Naive B cell (primary cell): Measurements from ENCODE around the gene F5. TPM values are rescaled to one million over a fixed set of nuclear protein-coding genes. Genes with fewer than 3 reads are reported as not detected.
A peak's percentile ranks its signal among the peaks of the same experiment; 100 is the strongest.

Experiments used
- ATAC-seq, 2 donors: fragments of 150-1000 bp; cut with Tn5 transposase; 2 replicates each; pipeline ENCODE4 v1.10.0; 2021; ENCODE audit warnings: low read depth in 2 of 2, mild to moderate bottlenecking in 2 of 2, moderate library complexity in 2 of 2
- DNase-seq: peaks from one replicate; pipeline ENCODE4 v3.0.0; 2022
- H3K27ac Mint-ChIP-seq, 6 donors: one replicate each; pipeline ENCODE4 v1.8.0; 2020 to 2022; ENCODE audit warnings: mild to moderate bottlenecking in 6 of 6, mixed read lengths in 6 of 6, moderate library complexity in 5 of 6, inconsistent platforms in 2 of 6
- H3K27me3 Mint-ChIP-seq, 3 donors: one replicate each; pipeline ENCODE4 v1.8.0; 2021 to 2022; ENCODE audit warnings: mixed read lengths in 3 of 3, mild to moderate bottlenecking in 1 of 3
- H3K36me3 Mint-ChIP-seq, 2 donors: one replicate each; pipeline ENCODE4 v1.8.0; 2020 to 2022; ENCODE audit warnings: mixed read lengths in 2 of 2, inconsistent platforms in 1 of 2, mild to moderate bottlenecking in 1 of 2
- H3K4me1 Mint-ChIP-seq, 3 donors: one replicate each; pipeline ENCODE4 v1.8.0; 2020 to 2022; ENCODE audit warnings: mixed read lengths in 3 of 3, inconsistent platforms in 1 of 3, mild to moderate bottlenecking in 1 of 3, moderate library complexity in 1 of 3
- H3K4me3 Mint-ChIP-seq, 8 donors: one replicate each; pipeline ENCODE4 v1.8.0; 2020 to 2022; ENCODE audit warnings: mild to moderate bottlenecking in 8 of 8, mixed read lengths in 8 of 8, moderate library complexity in 8 of 8, inconsistent platforms in 2 of 8
- H3K9me3 Mint-ChIP-seq, 7 donors: one replicate each; pipeline ENCODE4 v1.8.0; 2020 to 2022; ENCODE audit warnings: mixed read lengths in 7 of 7, mild to moderate bottlenecking in 5 of 7, inconsistent platforms in 2 of 7, moderate library complexity in 1 of 7
- polyA plus RNA-seq, 6 donors: library from polyadenylated mRNA; unstranded; fragments of 300-500 nt; fragmentation: Illumina TruSeq; gene quantifications; one replicate each; pipeline ENCODE4 v1.2.3, GENCODE V29; 2021; ENCODE audit warnings: low read depth in 6 of 6

The F5 gene
- under 1 TPM in 1 of 6 donors, not detected in 5; 0.06 TPM for polyA plus RNA-seq

GRCh38 chr1:169586395-169587255, at the start of gene F5:
TSS of gene F5 (minus strand) at chr1:169586481. CDS start at chr1:169586386, 95 bp downstream.
- Mint-ChIP-seq H3K4me3 (peak within 1 kb of the TSS in 7 of 8 donors; percentile 20 to 73 (median 49)), H3K4me1 (peaks cover 4 to 8% (median 7%) of the 10 kb centered on the region in 3 donors), H3K36me3 (no peaks in the 10 kb centered on the region), H3K27ac (peak within 1 kb of the TSS in 1 of 6 donors; percentile 43), H3K9me3 (no peaks in the 10 kb centered on the region), H3K27me3 (peaks cover 13 to 24% (median 18%) of the 10 kb centered on the region in 3 donors)
- ATAC-seq, result peak; percentile 97 to 99
- peak; percentile 52 for DNase-seq

- Mint-ChIP-seq H3K27me3 (no peaks in the 10 kb centered on the region), H3K4me3 (no peak overlapping the region), H3K4me1 (peaks cover 3 to 8% (median 7%) of the 10 kb centered on the region in 3 donors), H3K27ac (no peak overlapping the region), H3K9me3 (peaks cover 7 to 57% (median 38%) of the 10 kb centered on the region in 7 donors), H3K36me3 (peaks cover 10 to 25% of the 10 kb centered on the region in 2 donors)
- no peak for DNase-seq
- no peak for ATAC-seq
Measured at GRCh38 chr1:169634877-169635276, 48.6 kb upstream of the F5 start.

DNA sequence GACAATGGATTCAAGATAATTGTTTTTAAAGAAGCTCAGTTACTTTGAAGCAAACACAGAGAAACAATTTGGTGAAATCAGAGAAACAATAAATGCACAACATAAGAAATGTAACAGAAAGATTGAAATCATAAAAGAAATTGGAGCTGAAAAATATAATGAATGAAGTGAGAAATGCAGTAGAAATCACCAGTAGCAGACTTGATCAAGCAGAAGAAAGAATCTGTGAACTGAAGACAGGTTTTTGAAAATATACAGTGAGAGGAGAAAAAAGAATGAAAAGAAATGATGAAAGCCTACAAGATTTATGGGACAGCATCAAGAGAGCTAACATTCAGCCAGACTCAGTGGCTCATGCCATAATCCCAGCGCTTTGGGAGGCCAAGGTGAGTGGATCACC, 47.9 kb upstream of the F5 start:
- no peaks in the 10 kb centered on the region for H3K27me3 Mint-ChIP-seq
- DNase-seq, result no peak
- ATAC-seq, result no peak
- peak overlapping the region in 1 of 8 donors; percentile 73 for H3K4me3 Mint-ChIP-seq
- peaks cover 10 to 25% of the 10 kb centered on the region in 2 donors for H3K36me3 Mint-ChIP-seq
- peaks cover 3 to 9% (median 8%) of the 10 kb centered on the region in 3 donors for H3K4me1 Mint-ChIP-seq
- H3K27ac Mint-ChIP-seq, result no peak overlapping the region
- H3K9me3 Mint-ChIP-seq, result peaks cover 7 to 52% (median 35%) of the 10 kb centered on the region in 7 donors

- peaks cover 8 to 21% (median 16%) of the 10 kb centered on the region in 3 donors for H3K4me1 Mint-ChIP-seq
- DNase-seq, result no peak
- peaks cover 7 to 43% (median 29%) of the 10 kb centered on the region in 7 donors for H3K9me3 Mint-ChIP-seq
- no peak for ATAC-seq
- H3K4me3 Mint-ChIP-seq, result no peak overlapping the region
- H3K36me3 Mint-ChIP-seq, result peaks cover 10 to 25% of the 10 kb centered on the region in 2 donors
- H3K27ac Mint-ChIP-seq, result peak overlapping the region in 2 of 6 donors; percentile 12 to 13
- H3K27me3 Mint-ChIP-seq, result no peaks in the 10 kb centered on the region
Measured at GRCh38 chr1:169631249-169631648, 45.0 kb upstream of the F5 start.

DNA sequence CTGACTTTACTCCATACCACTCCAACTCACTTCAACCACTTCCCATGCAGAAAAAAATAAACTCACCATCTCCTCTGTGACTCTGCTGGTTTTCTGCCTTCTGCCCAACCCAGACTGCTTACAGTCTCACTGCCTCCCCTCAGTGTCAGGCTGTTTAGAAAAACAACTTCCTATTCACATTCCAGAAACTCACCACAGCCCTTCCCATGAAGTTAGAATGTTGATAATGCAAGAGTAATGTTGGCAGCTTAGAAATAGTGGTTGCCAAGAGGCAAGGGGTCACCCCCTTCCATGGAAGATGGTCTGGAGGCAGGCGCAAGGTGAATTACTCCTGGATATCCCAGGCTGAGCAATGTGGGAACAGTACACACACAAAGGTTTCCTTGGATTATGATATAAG, 43.7 kb upstream of the F5 start, which contains the start of gene SELP:
SELP (minus strand) TSS at position 119 of the 400 bp plus-strand sequence; CDS start at position 69, 50 bp downstream.
- Mint-ChIP-seq H3K27ac (peak within 1 kb of the TSS in 3 of 6 donors; percentile 13 to 44 (median 44)), H3K4me3 (no peak within 1 kb of the TSS), H3K36me3 (peaks cover 6 to 30% of the 10 kb centered on the region in 2 donors), H3K4me1 (peaks cover 16 to 29% (median 23%) of the 10 kb centered on the region in 3 donors), H3K9me3 (peaks cover 11 to 30% (median 22%) of the 10 kb centered on the region in 7 donors), H3K27me3 (no peaks in the 10 kb centered on the region)
- no peak for ATAC-seq
- DNase-seq, result no peak

DNA sequence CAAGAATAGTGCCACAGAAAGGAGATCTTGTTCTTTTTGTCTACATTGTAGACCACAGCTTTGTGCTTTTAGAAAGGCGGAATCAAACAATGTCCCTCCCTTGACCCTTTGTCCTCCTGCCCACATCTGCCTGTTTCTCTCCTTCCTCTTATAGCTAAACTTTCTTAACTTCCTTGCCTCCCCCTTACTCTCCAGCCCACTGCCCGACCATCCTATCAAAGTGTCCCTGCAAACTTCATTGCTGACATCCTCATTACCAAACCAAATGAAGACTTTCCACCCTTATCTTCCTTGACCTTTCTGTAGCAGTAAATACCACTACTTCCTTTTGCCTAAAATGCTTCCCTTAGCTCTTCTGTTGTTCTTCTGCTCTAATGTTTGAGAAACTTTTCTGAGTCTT, 38.6 kb upstream of the F5 start:
- ATAC-seq, result no peak
- H3K27ac Mint-ChIP-seq, result peak overlapping the region in 2 of 6 donors; percentile 3 to 16
- DNase-seq, result no peak
- H3K4me1 Mint-ChIP-seq, result peaks cover 18 to 38% (median 26%) of the 10 kb centered on the region in 3 donors
- peaks cover 0 to 14% of the 10 kb centered on the region in 2 donors for H3K36me3 Mint-ChIP-seq
- H3K27me3 Mint-ChIP-seq, result no peaks in the 10 kb centered on the region
- H3K4me3 Mint-ChIP-seq, result no peak overlapping the region
- peaks cover 0 to 12% (median 0%) of the 10 kb centered on the region in 7 donors for H3K9me3 Mint-ChIP-seq

GRCh38 chr1:169624122-169624521, 37.8 kb upstream of the F5 start:
- Mint-ChIP-seq H3K4me1 (peaks cover 16 to 38% (median 26%) of the 10 kb centered on the region in 3 donors), H3K4me3 (no peak overlapping the region), H3K27me3 (no peaks in the 10 kb centered on the region), H3K36me3 (peaks cover 0 to 14% of the 10 kb centered on the region in 2 donors), H3K27ac (peak overlapping the region in 1 of 6 donors; percentile 53), H3K9me3 (peaks cover 0 to 12% (median 0%) of the 10 kb centered on the region in 7 donors)
- ATAC-seq (no peak), DNase-seq (no peak)

- Mint-ChIP-seq H3K4me3 (no peak overlapping the region), H3K36me3 (peaks cover 0 to 15% of the 10 kb centered on the region in 2 donors), H3K4me1 (peaks cover 14 to 38% (median 26%) of the 10 kb centered on the region in 3 donors), H3K9me3 (peaks cover 0 to 12% (median 0%) of the 10 kb centered on the region in 7 donors), H3K27me3 (no peaks in the 10 kb centered on the region), H3K27ac (no peak overlapping the region)
- ATAC-seq (no peak), DNase-seq (no peak)
Measured at GRCh38 chr1:169623132-169623926, 37.0 kb upstream of the F5 start.

DNA sequence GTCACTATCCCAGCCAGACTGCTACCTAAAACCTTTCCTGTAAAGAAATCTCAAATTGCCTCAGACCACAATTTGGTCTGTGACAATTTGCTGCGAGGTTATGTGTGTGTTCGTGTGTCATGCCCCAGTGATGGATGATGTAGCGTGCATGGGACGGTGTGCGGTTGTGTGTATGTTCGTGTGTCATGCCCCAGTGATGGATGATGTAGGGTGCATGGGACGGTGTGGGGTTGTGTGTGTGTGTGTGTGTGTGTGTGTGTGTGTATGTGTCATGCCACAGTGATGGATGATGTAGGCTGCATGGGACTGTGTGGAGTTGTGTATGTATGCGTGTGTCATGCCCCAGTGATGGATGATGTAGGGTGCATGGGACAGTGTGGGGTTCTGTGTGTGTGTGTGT, 34.3 kb upstream of the F5 start:
- H3K9me3 Mint-ChIP-seq, result peaks cover 0 to 7% (median 0%) of the 10 kb centered on the region in 7 donors
- peaks cover 2 to 17% of the 10 kb centered on the region in 2 donors for H3K36me3 Mint-ChIP-seq
- H3K27me3 Mint-ChIP-seq, result no peaks in the 10 kb centered on the region
- H3K4me3 Mint-ChIP-seq, result peak overlapping the region in 1 of 8 donors; percentile 30
- H3K4me1 Mint-ChIP-seq, result peaks cover 7 to 24% (median 19%) of the 10 kb centered on the region in 3 donors
- DNase-seq (no peak), ATAC-seq (no peak)
- no peak overlapping the region for H3K27ac Mint-ChIP-seq

- H3K9me3 Mint-ChIP-seq, result peaks cover 0 to 7% (median 0%) of the 10 kb centered on the region in 7 donors
- H3K4me1 Mint-ChIP-seq, result peaks cover 5 to 19% (median 15%) of the 10 kb centered on the region in 3 donors
- no peaks in the 10 kb centered on the region for H3K27me3 Mint-ChIP-seq
- H3K36me3 Mint-ChIP-seq, result peaks cover 4 to 17% of the 10 kb centered on the region in 2 donors
- ATAC-seq, result no peak
- no peak for DNase-seq
- H3K27ac Mint-ChIP-seq, result no peak overlapping the region
- H3K4me3 Mint-ChIP-seq, result no peak overlapping the region
Measured at GRCh38 chr1:169618367-169618766, 32.1 kb upstream of the F5 start.

DNA sequence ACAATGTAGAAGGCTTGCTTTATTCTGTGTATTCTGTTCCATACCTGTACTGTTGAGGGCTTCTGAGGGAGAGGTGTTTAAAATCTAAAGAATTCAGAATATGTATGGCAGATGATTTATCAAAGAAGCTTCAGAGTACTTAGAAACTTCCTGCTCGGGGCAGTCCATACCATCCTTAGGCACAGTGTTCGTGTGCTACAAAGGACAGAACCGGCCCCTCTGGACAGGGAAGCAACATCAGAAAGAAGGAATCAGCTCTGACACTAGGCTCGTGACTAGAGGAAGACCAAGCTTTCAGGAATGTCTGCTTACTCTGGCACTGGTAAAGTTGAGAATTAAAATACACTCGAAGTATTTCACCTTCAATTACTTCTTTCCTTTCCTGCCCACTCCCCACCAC, 29.5 kb upstream of the F5 start:
- peaks cover 5 to 14% (median 14%) of the 10 kb centered on the region in 3 donors for H3K4me1 Mint-ChIP-seq
- DNase-seq (no peak), ATAC-seq (no peak)
- H3K27me3 Mint-ChIP-seq, result no peaks in the 10 kb centered on the region
- H3K27ac Mint-ChIP-seq, result no peak overlapping the region
- H3K36me3 Mint-ChIP-seq, result peaks cover 7 to 15% of the 10 kb centered on the region in 2 donors
- peaks cover 0 to 4% (median 0%) of the 10 kb centered on the region in 7 donors for H3K9me3 Mint-ChIP-seq
- H3K4me3 Mint-ChIP-seq, result no peak overlapping the region

DNA sequence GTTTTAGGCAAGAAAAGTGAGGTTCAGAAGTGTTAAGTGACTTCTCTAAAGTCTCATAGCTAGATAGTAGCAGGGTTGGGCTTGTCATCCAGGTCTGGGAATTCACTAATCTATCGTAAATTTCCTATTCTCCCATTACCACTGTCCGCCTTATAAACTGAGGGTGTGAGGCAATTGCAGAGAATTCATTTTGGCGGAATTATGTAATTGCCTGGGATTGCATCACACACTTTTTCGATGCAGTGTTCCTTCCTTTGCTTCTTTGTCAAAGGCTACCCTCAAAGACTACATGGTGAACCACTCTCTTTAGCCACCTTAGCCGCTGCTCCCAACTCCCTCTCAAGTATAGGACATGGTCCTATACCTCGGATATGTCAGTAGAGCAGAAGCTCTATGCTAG, 24.6 kb upstream of the F5 start:
- Mint-ChIP-seq H3K4me1 (peaks cover 17 to 32% (median 21%) of the 10 kb centered on the region in 3 donors), H3K27ac (no peak overlapping the region), H3K4me3 (peak overlapping the region in 1 of 8 donors; percentile 3), H3K36me3 (peaks cover 0 to 7% of the 10 kb centered on the region in 2 donors), H3K9me3 (peaks cover 0 to 2% (median 0%) of the 10 kb centered on the region in 7 donors), H3K27me3 (no peaks in the 10 kb centered on the region)
- no peak for ATAC-seq
- no peak for DNase-seq

GRCh38 chr1:169610108-169610507, 23.8 kb upstream of the F5 start:
- no peaks in the 10 kb centered on the region for H3K27me3 Mint-ChIP-seq
- no peak overlapping the region for H3K4me3 Mint-ChIP-seq
- DNase-seq (no peak), ATAC-seq (no peak)
- peaks cover 12 to 27% (median 24%) of the 10 kb centered on the region in 3 donors for H3K4me1 Mint-ChIP-seq
- H3K27ac Mint-ChIP-seq, result peak overlapping the region in 3 of 6 donors; percentile 15 to 78 (median 29)
- peaks cover 0 to 5% of the 10 kb centered on the region in 2 donors for H3K36me3 Mint-ChIP-seq
- peaks cover 0 to 2% (median 0%) of the 10 kb centered on the region in 7 donors for H3K9me3 Mint-ChIP-seq
